Endothelial cell (in vitro differentiated cells): ENCODE measurements around the gene SS18L1. TPM values are rescaled to one million over a fixed set of nuclear protein-coding genes. Genes with fewer than 3 reads are reported as not detected.

ENCODE experiments used
- DNase-seq: peaks from one replicate; pipeline ENCODE4 v3.0.0; 2021; ENCODE audit warnings: low spot score
- H3K27ac Mint-ChIP-seq: one replicate; pipeline ENCODE4 v1.8.0; 2021; ENCODE audit warnings: mixed read lengths, inconsistent platforms; ENCODE audit not compliant: unreplicated experiment
- H3K27me3 Mint-ChIP-seq: one replicate; pipeline ENCODE4 v1.8.0; 2021; ENCODE audit warnings: mild to moderate bottlenecking, moderate library complexity, mixed read lengths, inconsistent platforms; ENCODE audit not compliant: unreplicated experiment
- H3K36me3 Mint-ChIP-seq: one replicate; pipeline ENCODE4 v1.8.0; 2021; ENCODE audit warnings: mild to moderate bottlenecking, low read depth, mixed read lengths, inconsistent platforms; ENCODE audit not compliant: unreplicated experiment
- H3K4me1 Mint-ChIP-seq: one replicate; pipeline ENCODE4 v1.8.0; 2021; ENCODE audit warnings: mild to moderate bottlenecking, mixed read lengths, inconsistent platforms; ENCODE audit not compliant: unreplicated experiment
- H3K4me3 Mint-ChIP-seq: one replicate; pipeline ENCODE4 v1.8.0; 2021; ENCODE audit warnings: mild to moderate bottlenecking, mixed read lengths, inconsistent platforms; ENCODE audit not compliant: unreplicated experiment
- H3K9me3 Mint-ChIP-seq: one replicate; pipeline ENCODE4 v1.8.0; 2021; ENCODE audit warnings: mixed read lengths, inconsistent platforms; ENCODE audit not compliant: unreplicated experiment
- CTCF ChIP-seq: fragments of 200-600 bp; sonication (generic); IDR thresholded peaks from one replicate; pipeline ENCODE4 v1.5.0; 2021; ENCODE audit warnings: antibody characterized with exemption; ENCODE audit not compliant: unreplicated experiment
- total RNA-seq: library from RNA; stranded (reverse); fragmentation: NEBNext Ultra II Directional; extraction: Animal tissue kit (Norgen Biotek cat#: 25700); gene quantifications from one replicate; pipeline ENCODE4 v1.2.1, GENCODE V29; 2021; ENCODE audit not compliant: unreplicated experiment

Gene SS18L1
- total RNA-seq, 1 donor from 2014 or later, result 17.5 TPM

GRCh38 chr20:62148908-62149314, 5.3 kb downstream of the SS18L1 start:
- TF ChIP-seq CTCF, result no peak
- Mint-ChIP-seq H3K36me3 (peaks cover 22% of the 10 kb centered on the region), H3K9me3 (no peaks in the 10 kb centered on the region), H3K27me3 (peaks cover 21% of the 10 kb centered on the region), H3K27ac (no peak overlapping the region), H3K4me3 (no peak overlapping the region), H3K4me1 (peaks cover 28% of the 10 kb centered on the region)
- no peak for DNase-seq

- Mint-ChIP-seq H3K9me3 (no peaks in the 10 kb centered on the region), H3K27me3 (peaks cover 17% of the 10 kb centered on the region), H3K36me3 (peaks cover 30% of the 10 kb centered on the region), H3K4me3 (peak overlapping the region; percentile 31), H3K27ac (no peak overlapping the region), H3K4me1 (peaks cover 25% of the 10 kb centered on the region)
- no peak for DNase-seq
- no peak for TF ChIP-seq CTCF
Measured at GRCh38 chr20:62149532-62150309, 6.2 kb downstream of the SS18L1 start.

GRCh38 chr20:62150310-62150575, 6.7 kb downstream of the SS18L1 start:
- H3K36me3 Mint-ChIP-seq, result peaks cover 33% of the 10 kb centered on the region
- H3K9me3 Mint-ChIP-seq, result no peaks in the 10 kb centered on the region
- peak overlapping the region; percentile 50 for H3K4me3 Mint-ChIP-seq
- H3K27me3 Mint-ChIP-seq, result peaks cover 15% of the 10 kb centered on the region
- peaks cover 21% of the 10 kb centered on the region for H3K4me1 Mint-ChIP-seq
- no peak for TF ChIP-seq CTCF
- H3K27ac Mint-ChIP-seq, result no peak overlapping the region
- no peak for DNase-seq

GRCh38 chr20:62151225-62151624, 7.7 kb downstream of the SS18L1 start:
- Mint-ChIP-seq H3K4me1 (peaks cover 22% of the 10 kb centered on the region), H3K36me3 (peaks cover 33% of the 10 kb centered on the region), H3K27me3 (peaks cover 18% of the 10 kb centered on the region), H3K4me3 (no peak overlapping the region), H3K9me3 (no peaks in the 10 kb centered on the region), H3K27ac (no peak overlapping the region)
- DNase-seq, result no peak
- TF ChIP-seq CTCF, result no peak

- peaks cover 33% of the 10 kb centered on the region for H3K36me3 Mint-ChIP-seq
- H3K4me1 Mint-ChIP-seq, result peaks cover 23% of the 10 kb centered on the region
- no peak overlapping the region for H3K27ac Mint-ChIP-seq
- no peak for DNase-seq
- no peaks in the 10 kb centered on the region for H3K9me3 Mint-ChIP-seq
- no peak for TF ChIP-seq CTCF
- peaks cover 16% of the 10 kb centered on the region for H3K27me3 Mint-ChIP-seq
- H3K4me3 Mint-ChIP-seq, result no peak overlapping the region
Measured at GRCh38 chr20:62151835-62152364, 8.3 kb downstream of the SS18L1 start.
